Measurements from ENCODE around the gene ZNF28. TPM values are rescaled to one million over a fixed set of nuclear protein-coding genes. Genes with fewer than 3 reads are reported as not detected.
A peak's percentile ranks its signal among the peaks of the same experiment; 100 is the strongest.
"Not testable (repeated sequence)": the region's sequence is repeated elsewhere in the genome, so short reads cannot be mapped to it uniquely, and the experiment has no call there.

ZNF28 gene
- total RNA-seq, 1 experiment from 2014 or later: 26.7 TPM

GRCh38 chr19:52789440-52789839 lies 32.0 kb downstream of the ZNF28 start (continued):
- TF ChIP-seq PRRX2 (CRISPR knock-in tag; IDR thresholded peaks at IDR 0.05) (no peak), ZSCAN18 (CRISPR knock-in tag; IDR thresholded peaks at IDR 0.05) (no peak), HMGXB4 (CRISPR knock-in tag; IDR thresholded peaks at IDR 0.05) (no peak), MXD4 (CRISPR knock-in tag; IDR thresholded peaks at IDR 0.05; ENCODE audit: borderline replicate concordance) (no peak)

- POLR2A ChIA-PET: not testable (repeated sequence)
- CTCF ChIA-PET: interaction anchor here (0.6 to 1.2 kb wide), 3 partner anchors 207 to 519 kb away, joined by 3 to 4 read pairs (median 4); no protein-coding TSS in a partner anchor
- peak within 1 kb of the TSS; percentile 83 for H3K4me3 Mint-ChIP-seq
These were observed 34.7 kb downstream of the ZNF28 start, which contains the start of gene ZNF600 for GRCh38 chr19:52786464-52787354. Gene ZNF600, minus strand, starts transcription at chr19:52786791. Its CDS starts 7,903 bp downstream, at chr19:52778888.

GRCh38 chr19:52786078-52786463 lies 35.4 kb downstream of the ZNF28 start:
- ATAC-seq (peak; percentile 11), DNase-seq (ENCODE audit: low spot score) (peak; percentile 31)
- POLR2A ChIA-PET: no interaction called here
- Mint-ChIP-seq H3K27me3 (ENCODE audit: low read depth) (peaks cover 42% of the 10 kb centered on the region), H3K4me3 (peak overlapping the region; percentile 83), H3K4me1 (peaks cover 30% of the 10 kb centered on the region), H3K9me3 (peaks cover 3% of the 10 kb centered on the region), H3K27ac (no peak overlapping the region), H3K36me3 (no peaks in the 10 kb centered on the region; the same call in 1 of the 2 replicates)
- CTCF ChIA-PET: interaction anchor here (0.6 kb wide), 1 partner anchor 260 kb away, joined by 4 read pairs; no protein-coding TSS in a partner anchor
- TF ChIP-seq E2F5 (CRISPR knock-in tag; IDR thresholded peaks at IDR 0.05) (no peak), ZNF423 (CRISPR knock-in tag; IDR thresholded peaks at IDR 0.05) (peak; percentile 44; the same call in 1 of the 2 replicates)

More at GRCh38 chr19:52786464-52787354, 34.7 kb downstream of the ZNF28 start, which contains the start of gene ZNF600:
- ATAC-seq (peak; percentile 97), DNase-seq (ENCODE audit: low spot score) (peak; percentile 86)
- Mint-ChIP-seq H3K27ac (peak within 1 kb of the TSS; percentile 69; the same call in 1 of the 2 replicates), H3K27me3 (ENCODE audit: low read depth) (peaks cover 42% of the 10 kb centered on the region), H3K4me1 (peaks cover 37% of the 10 kb centered on the region)
- not testable (repeated sequence) for H3K36me3 Mint-ChIP-seq, H3K9me3 Mint-ChIP-seq
- TF ChIP-seq GABPB1 (CRISPR knock-in tag; IDR thresholded peaks at IDR 0.05) (0 out of 2 replicates have a peak, but pooled peaks have one; percentile 21), SP1 (CRISPR knock-in tag; conservative IDR thresholded peaks at IDR 0.05) (peak; percentile 52; the same call in 1 of the 2 replicates), ZNF121 (CRISPR knock-in tag; IDR thresholded peaks at IDR 0.05) (peak; percentile 68; the same call in 1 of the 2 replicates), PRDM15 (CRISPR knock-in tag; IDR thresholded peaks at IDR 0.05) (peak; percentile 57; the same call in 1 of the 2 replicates), KAT7 (CRISPR knock-in tag; IDR thresholded peaks at IDR 0.05; ENCODE audit: borderline replicate concordance) (0 out of 2 replicates have a peak, but pooled peaks have one; percentile 48), MAX (CRISPR knock-in tag; IDR thresholded peaks at IDR 0.05) (peak; percentile 48; the same call in 1 of the 2 replicates), ZNF232 (CRISPR knock-in tag; IDR thresholded peaks at IDR 0.05) (0 out of 2 replicates have a peak, but pooled peaks have one; percentile 32)
